GM12878 (cell line): ENCODE results near the gene DYDC2. TPM values are rescaled to one million over a fixed set of nuclear protein-coding genes. Genes with fewer than 3 reads are reported as not detected.
"Not testable (repeated sequence)": the region's sequence is repeated elsewhere in the genome, so short reads cannot be mapped to it uniquely, and the experiment has no call there.

Source experiments
- ATAC-seq: fragments of 200-7000 bp; cut with Tn5 transposase; 3 replicates; pipeline ENCODE4 v1.9.1; 2020; ENCODE audit warnings: mild to moderate bottlenecking, moderate library complexity
- BruUV-seq: library from RNA; stranded (reverse); fragments of 400-500 nt; replicated peaks from 2 replicates; lab custom pipeline; 2021; lab: Mats Ljungman, UMichigan
- CTCF ChIA-PET: fragments of 300-600 bp; sonication (Branson Sonifier 250); formaldehyde crosslinking; extraction: SDS; loops from one replicate; lab custom pipeline; 2021; ENCODE audit warnings: inconsistent platforms; lab: Yijun Ruan, JAX
- POLR2A ChIA-PET: fragments of 350-600 bp; formaldehyde crosslinking; extraction: SDS; loops from one replicate; lab custom pipeline; 2021; ENCODE audit warnings: inconsistent platforms; lab: Charles Lee
- RAD21 ChIA-PET: fragments of 300-600 bp; sonication (Branson Sonifier 250); formaldehyde crosslinking; loops from one replicate; lab custom pipeline; 2023; ENCODE audit warnings: antibody characterized with exemption; ENCODE audit not compliant: unreplicated experiment; lab: Charles Lee
- SMC1A ChIA-PET: fragments of 300-600 bp; sonication (Branson Sonifier 250); formaldehyde crosslinking; loops from one replicate; lab custom pipeline; 2023; ENCODE audit not compliant: unreplicated experiment, uncharacterized antibody; lab: Charles Lee
- DNase-seq: peaks from one replicate; pipeline ENCODE4 v3.0.0-alpha.2; 2011; ENCODE audit warnings: low read depth, low spot score
- FAIRE-seq: peaks from 3 replicates; lab custom pipeline; 2011; peaks lifted over from hg19 to GRCh38; lab: Jason Lieb, UNC
- H2AFZ ChIP-seq: 2 replicates; pipeline ENCODE4 v1.6.0; 2011; ENCODE audit warnings: low read depth, low read length, control low read depth; ENCODE audit not compliant: control insufficient read depth
- H3K27ac ChIP-seq: 2 replicates; pipeline ENCODE4 v1.5.1; 2011; ENCODE audit warnings: control low read depth; ENCODE audit not compliant: control insufficient read depth, insufficient read depth
- H3K27me3 ChIP-seq, 2 experiments: replicated peaks in 1 of 2; 2 replicates each; pipeline versions ENCODE4 v1.6.0 to v1.6.1; 2011; ENCODE audit warnings: low read length in 1 of 2; ENCODE audit not compliant: control insufficient read depth in 2 of 2, insufficient read depth in 2 of 2
- H3K36me3 ChIP-seq, 2 experiments: 2 replicates each; pipeline ENCODE4 v1.5.1; 2011; ENCODE audit warnings: low read length in 1 of 2; ENCODE audit not compliant: control insufficient read depth in 2 of 2, insufficient read depth in 2 of 2
- H3K4me1 ChIP-seq: 2 replicates; pipeline ENCODE4 v1.6.1; 2011; ENCODE audit warnings: mild to moderate bottlenecking, low read length, moderate library complexity, mixed read lengths; ENCODE audit not compliant: control insufficient read depth, insufficient read depth
- H3K4me2 ChIP-seq: 2 replicates; pipeline ENCODE4 v1.6.0; 2011; ENCODE audit warnings: control low read depth; ENCODE audit not compliant: control insufficient read depth, insufficient read depth
- H3K4me3 ChIP-seq: fragments of 200-600 bp; sonication (generic); 2 replicates; pipeline ENCODE4 v1.5.1; 2016
- H3K79me2 ChIP-seq: 2 replicates; pipeline ENCODE4 v1.6.0; 2011; ENCODE audit warnings: low read length; ENCODE audit not compliant: control insufficient read depth, insufficient read depth
- H3K9ac ChIP-seq: 2 replicates; pipeline ENCODE4 v1.8.0; 2011; ENCODE audit warnings: low read length, control low read depth, mixed read lengths; ENCODE audit not compliant: control insufficient read depth, insufficient read depth
- H3K9me3 ChIP-seq: replicated peaks from 3 replicates; pipeline ENCODE4 v1.5.1; 2011; ENCODE audit warnings: mild to moderate bottlenecking, low read length; ENCODE audit not compliant: control insufficient read depth, insufficient read depth
- H4K20me1 ChIP-seq: 2 replicates; pipeline ENCODE4 v1.6.0; 2011; ENCODE audit not compliant: control insufficient read depth, insufficient read depth
- E2F8 ChIP-seq: fragments of 450-650 bp; IDR thresholded peaks from 2 replicates; pipeline ENCODE4 v1.6.1; 2018; ENCODE audit warnings: mild to moderate bottlenecking, low read depth, moderate library complexity; ENCODE audit not compliant: partially characterized antibody
- ETV6 ChIP-seq, 2 experiments: fragments of 450-650 bp in 1 of 2; IDR thresholded peaks in 1 of 2; conservative IDR thresholded peaks in 1 of 2; 2 replicates each; pipeline ENCODE4 v1.6.1; 2014; ENCODE audit warnings: antibody characterized with exemption in 1 of 2, borderline replicate concordance in 1 of 2, low read depth in 1 of 2, mild to moderate bottlenecking in 1 of 2, moderate library complexity in 1 of 2
- MXI1 ChIP-seq: fragments of 150-350 bp; IDR thresholded peaks from 2 replicates; pipeline ENCODE4 v1.6.1; 2011; ENCODE audit warnings: low read depth, mild to moderate bottlenecking, inconsistent platforms, low read length, improper control_type of control experiment
- NFYB ChIP-seq: IDR thresholded peaks from 2 replicates; pipeline ENCODE4 v1.6.1; 2011; ENCODE audit warnings: low read depth, mild to moderate bottlenecking, low read length, improper control_type of control experiment, moderate library complexity; ENCODE audit not compliant: insufficient read depth
- NR2C1 ChIP-seq: fragments of 450-650 bp; IDR thresholded peaks from 2 replicates; pipeline ENCODE4 v1.6.1; 2017; ENCODE audit warnings: antibody characterized with exemption, mild to moderate bottlenecking, moderate library complexity
- NR2C2 ChIP-seq: IDR thresholded peaks from 2 replicates; pipeline ENCODE4 v1.6.1; 2011; ENCODE audit warnings: borderline replicate concordance, low read depth; ENCODE audit not compliant: control insufficient read depth, insufficient read length
- NRF1 ChIP-seq: conservative IDR thresholded peaks from 2 replicates; pipeline ENCODE4 v1.6.1; 2011; ENCODE audit warnings: mild to moderate bottlenecking, low read depth, low read length, improper control_type of control experiment
- SIX5 ChIP-seq: IDR thresholded peaks from 2 replicates; pipeline ENCODE4 v1.6.1; 2011; ENCODE audit warnings: mild to moderate bottlenecking, low read depth, low read length, moderate library complexity; ENCODE audit not compliant: severe bottlenecking
- SPI1 ChIP-seq: IDR thresholded peaks from 2 replicates; pipeline ENCODE4 v1.6.1; 2011; ENCODE audit warnings: low read depth, mild to moderate bottlenecking, low read length, moderate library complexity, borderline replicate concordance; ENCODE audit not compliant: insufficient read depth
- TCF3 ChIP-seq: IDR thresholded peaks from 2 replicates; pipeline ENCODE4 v1.6.1; 2012; ENCODE audit warnings: low read depth, mild to moderate bottlenecking, low read length, borderline replicate concordance; ENCODE audit not compliant: insufficient read depth
- ZZZ3 ChIP-seq: IDR thresholded peaks from 2 replicates; pipeline ENCODE4 v1.6.1; 2011; ENCODE audit warnings: low read depth; ENCODE audit not compliant: control insufficient read depth, insufficient read length
- WGBS: methylation state at CpG from one replicate; pipeline ENCODE4 v1.1.6; 2016; ENCODE audit warnings: low lambda C conversion rate; ENCODE audit not compliant: insufficient replicate concordance, insufficient coverage; ENCODE audit errors: missing lambda C conversion rate; 5-methylcytosine and 5-hydroxymethylcytosine counted together
- in situ Hi-C: fragments of 300-500 bp; cut with MboI; formaldehyde crosslinking; loops from 9 replicates; pipeline ENCODE4 v1.14.3; 2018; ENCODE audit warnings: mixed read lengths
- intact Hi-C: fragments of 100-400 bp; cut with micrococcal nuclease; formaldehyde crosslinking; loops from one replicate; pipeline ENCODE4 v1.14.2; 2022; ENCODE audit not compliant: unreplicated experiment
- polyA plus RNA-seq, 11 experiments: library from polyadenylated mRNA; depleted of rRNA in 4 of 11; unstranded in 6 of 11; stranded (reverse) in 5 of 11; fragments of >200 nt; fragmentation: Nextera tagmentation in 4 of 11; fragmentation: Illumina TruSeq in 1 of 11; extraction: Ambion mirVana in 4 of 11; extraction: Trizol in 1 of 11; gene quantifications; 1 replicate in 1 of 11; 2 replicates in 10 of 11; pipeline versions ENCODE4 v1.2.1 to v1.2.3, GENCODE V29; 2011 to 2016; ENCODE audit warnings: inconsistent platforms in 2 of 11, missing spikeins in 2 of 11, low read depth in 1 of 11
- total RNA-seq, 4 experiments: library from RNA; depleted of rRNA in 3 of 4; stranded (reverse); fragments of >200 nt in 3 of 4; fragmentation: Illumina TruSeq in 1 of 4; extraction: Trizol in 1 of 4; gene quantifications; 2 replicates each; pipeline versions ENCODE4 v1.2.1 to v1.2.3, GENCODE V29; 2013 to 2021
- TF ChIP-seq, protein P1 (sequence below): IDR thresholded peaks from 2 replicates; pipeline ENCODE4 v1.6.1; 2012; ENCODE audit warnings: low read depth, low read length, improper control_type of control experiment

DYDC2 gene
- total and polyA plus RNA-seq, 10 of the 15 experiments (the other 5 are each of a cell fraction or from before 2014, with no cell fraction given) = 0.18 TPM; not detected in 9

DNA sequence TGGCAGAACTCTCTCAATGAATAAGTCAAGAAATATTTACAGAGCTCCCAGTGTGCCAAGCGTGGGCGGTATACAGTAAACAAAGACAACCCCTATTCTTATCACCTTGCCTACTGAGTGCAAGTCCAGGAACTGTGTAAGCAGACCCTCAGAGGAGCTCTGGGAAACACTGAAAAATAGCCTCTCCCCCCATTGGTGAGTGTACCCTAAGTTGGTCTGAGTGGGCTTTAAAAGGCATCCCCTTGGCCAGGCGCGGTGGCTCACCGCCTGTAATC lies 1.2 kb downstream of the DYDC2 start (continued):
- TF ChIP-seq TCF3 (no peak), NR2C2 (no peak), SPI1 (no peak)

DNA sequence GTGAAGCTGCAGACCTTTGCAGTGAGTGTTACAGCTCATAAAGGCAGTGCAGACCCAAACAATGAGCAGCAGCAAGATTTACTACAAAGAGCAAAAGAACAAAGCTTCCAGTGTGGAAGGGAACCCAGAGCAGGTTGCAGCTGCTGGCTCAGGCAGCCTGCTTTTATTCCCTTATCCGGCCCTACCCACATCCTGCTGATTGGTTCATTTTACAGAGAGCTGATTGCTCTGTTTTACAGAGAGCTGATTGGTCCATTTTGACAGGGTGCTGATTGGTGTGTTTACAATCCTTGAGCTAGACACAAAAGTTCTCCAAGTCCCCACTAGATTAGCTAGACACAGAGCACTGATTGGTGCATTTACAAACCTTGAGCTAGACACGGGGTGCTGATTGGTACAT lies 2.3 kb downstream of the DYDC2 start:
- RAD21 ChIA-PET = not testable (repeated sequence)
- WGBS = 30% methylated on average over 2 of the region's 2 CpGs

DNA sequence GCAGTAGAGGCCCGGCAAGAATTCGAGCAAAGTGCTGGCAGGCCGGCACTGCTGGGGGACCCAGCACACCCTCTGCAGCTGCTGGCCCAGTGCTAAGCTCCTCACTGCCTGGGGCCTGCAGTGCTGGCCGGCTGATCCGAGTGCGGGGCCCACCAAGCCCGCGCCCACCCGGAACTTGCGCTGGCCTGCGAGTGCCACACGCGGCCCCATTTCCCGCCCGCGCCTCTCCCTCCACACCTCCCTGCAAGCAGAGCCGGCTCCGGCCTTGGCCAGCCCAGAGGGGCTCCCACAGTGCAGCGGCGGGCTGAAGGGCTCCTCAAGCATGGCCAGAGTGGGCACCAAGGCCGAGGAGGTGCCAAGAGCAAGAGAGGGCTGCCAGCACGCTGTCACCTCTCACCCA lies 3.1 kb downstream of the DYDC2 start:
- Histone ChIP-seq H3K9ac (no peak overlapping the region), H3K9me3 (no peaks in the 10 kb centered on the region), H3K4me3 (no peak overlapping the region), H3K27me3 (peaks cover 5 to 10% of the 10 kb centered on the region in 2 experiments), H3K4me1 (no peaks in the 10 kb centered on the region), H3K27ac (no peak overlapping the region), H4K20me1 (no peaks in the 10 kb centered on the region), H2AFZ (no peak overlapping the region), H3K36me3 (no peaks in the 10 kb centered on the region), H3K79me2 (no peaks in the 10 kb centered on the region), H3K4me2 (no peak overlapping the region)
- ChIA-PET SMC1A (no interaction called here), RAD21 (no interaction called here), CTCF (no interaction called here), POLR2A (no interaction called here)
- in situ Hi-C loops = no loop called here
- ATAC-seq (no peak), DNase-seq (no peak), FAIRE-seq (no peak)
- intact Hi-C loops = no loop called here
- BruUV-seq = no TSS peak
- WGBS = 77% methylated on average over 22 of the region's 22 CpGs
- TF ChIP-seq ETV6 (conservative IDR thresholded peaks at IDR 0.05 in 1 of 2, IDR thresholded peaks at IDR 0.05 in 1 of 2; ENCODE audit: borderline replicate concordance in 1 of 2, low read depth in 1 of 2) = no peak
- no peak for TF ChIP-seq NR2C1
- no peak for TF ChIP-seq E2F8
- no peak for TF ChIP-seq MXI1
- TF ChIP-seq, protein P1, sequence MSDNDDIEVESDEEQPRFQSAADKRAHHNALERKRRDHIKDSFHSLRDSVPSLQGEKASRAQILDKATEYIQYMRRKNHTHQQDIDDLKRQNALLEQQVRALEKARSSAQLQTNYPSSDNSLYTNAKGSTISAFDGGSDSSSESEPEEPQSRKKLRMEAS = no peak
- TF ChIP-seq NRF1 = no peak
- TF ChIP-seq ZZZ3 = no peak
- no peak for TF ChIP-seq SIX5

More for the DNA sequence above, 2.3 kb downstream of the DYDC2 start:
- intact Hi-C loops, H3K9ac ChIP-seq, H3K4me3 ChIP-seq, H3K4me2 ChIP-seq, H4K20me1 ChIP-seq, H3K9me3 ChIP-seq, H3K27ac ChIP-seq, in situ Hi-C loops, H3K79me2 ChIP-seq, ATAC-seq, H3K4me1 ChIP-seq, DNase-seq, BruUV-seq, SMC1A ChIA-PET, H3K36me3 ChIP-seq, CTCF ChIA-PET, H2AFZ ChIP-seq, POLR2A ChIA-PET, FAIRE-seq: not testable (repeated sequence)
- 0 out of 2 replicates have a peak, but pooled peaks have one; percentile 46 for TF ChIP-seq NFYB
- peaks cover 5 to 11% of the 10 kb centered on the region in 2 experiments for H3K27me3 ChIP-seq
